HL-60 (cell line): ENCODE results near the gene TAF4.

ENCODE experiments used
- DNase-seq, 2 experiments: peaks; one replicate each; pipeline ENCODE4 v3.0.0-alpha.2; 2010 to 2020; ENCODE audit warnings: low read depth in 1 of 2, low spot score in 1 of 2
- H3K27ac ChIP-seq: fragments of 250-450 bp; sonication (Bioruptor Pico); replicated peaks from 2 replicates; pipeline ENCODE4 v1.5.1; 2020; ENCODE audit warnings: mild to moderate bottlenecking, moderate library complexity
- H3K27me3 ChIP-seq: fragments of 250-450 bp; sonication (Bioruptor Pico); 2 replicates; pipeline ENCODE4 v1.5.1; 2021; ENCODE audit warnings: mild to moderate bottlenecking, moderate library complexity; ENCODE audit not compliant: insufficient read depth, poor library complexity, severe bottlenecking
- H3K4me3 ChIP-seq: replicated peaks from 2 replicates; pipeline ENCODE4 v1.5.1; 2011; ENCODE audit warnings: mild to moderate bottlenecking, control low read depth, low read length; ENCODE audit not compliant: insufficient read depth
- CTCF ChIP-seq: IDR thresholded peaks from one replicate; pipeline ENCODE4 v1.5.1; 2011; ENCODE audit warnings: low read length, control low read depth, inconsistent platforms; ENCODE audit not compliant: insufficient read depth
- GABPA ChIP-seq: IDR thresholded peaks from 2 replicates; pipeline ENCODE4 v1.6.1; 2012; ENCODE audit warnings: low read depth
- POLR2AphosphoS5 ChIP-seq: IDR thresholded peaks from 2 replicates; pipeline ENCODE4 v1.6.1; 2012; ENCODE audit warnings: low read depth
- REST ChIP-seq: IDR thresholded peaks from 2 replicates; pipeline ENCODE4 v1.6.1; 2012; ENCODE audit warnings: low read depth; ENCODE audit not compliant: insufficient replicate concordance
- SPI1 ChIP-seq: IDR thresholded peaks from 2 replicates; pipeline ENCODE4 v1.6.1; 2012; ENCODE audit warnings: low read depth, mild to moderate bottlenecking, borderline replicate concordance

Gene TAF4

GRCh38 chr20:61965606-61966491 lies 99.8 kb downstream of the TAF4 start:
- Histone ChIP-seq H3K4me3 (no peak overlapping the region), H3K27me3 (peaks cover 16% of the 10 kb centered on the region), H3K27ac (no peak overlapping the region)
- DNase-seq: no peak
- TF ChIP-seq CTCF (no peak), POLR2AphosphoS5 (no peak), REST (no peak), SPI1 (no peak), GABPA (no peak)

- Histone ChIP-seq H3K4me3 (no peak overlapping the region), H3K27ac (no peak overlapping the region), H3K27me3 (peaks cover 16% of the 10 kb centered on the region)
- no peak for TF ChIP-seq SPI1
- no peak for TF ChIP-seq CTCF
- TF ChIP-seq POLR2AphosphoS5: no peak
- no peak for TF ChIP-seq GABPA
- TF ChIP-seq REST: no peak
- no peak for DNase-seq
These were observed 100.7 kb downstream of the TAF4 start for GRCh38 chr20:61964675-61965605.

DNA sequence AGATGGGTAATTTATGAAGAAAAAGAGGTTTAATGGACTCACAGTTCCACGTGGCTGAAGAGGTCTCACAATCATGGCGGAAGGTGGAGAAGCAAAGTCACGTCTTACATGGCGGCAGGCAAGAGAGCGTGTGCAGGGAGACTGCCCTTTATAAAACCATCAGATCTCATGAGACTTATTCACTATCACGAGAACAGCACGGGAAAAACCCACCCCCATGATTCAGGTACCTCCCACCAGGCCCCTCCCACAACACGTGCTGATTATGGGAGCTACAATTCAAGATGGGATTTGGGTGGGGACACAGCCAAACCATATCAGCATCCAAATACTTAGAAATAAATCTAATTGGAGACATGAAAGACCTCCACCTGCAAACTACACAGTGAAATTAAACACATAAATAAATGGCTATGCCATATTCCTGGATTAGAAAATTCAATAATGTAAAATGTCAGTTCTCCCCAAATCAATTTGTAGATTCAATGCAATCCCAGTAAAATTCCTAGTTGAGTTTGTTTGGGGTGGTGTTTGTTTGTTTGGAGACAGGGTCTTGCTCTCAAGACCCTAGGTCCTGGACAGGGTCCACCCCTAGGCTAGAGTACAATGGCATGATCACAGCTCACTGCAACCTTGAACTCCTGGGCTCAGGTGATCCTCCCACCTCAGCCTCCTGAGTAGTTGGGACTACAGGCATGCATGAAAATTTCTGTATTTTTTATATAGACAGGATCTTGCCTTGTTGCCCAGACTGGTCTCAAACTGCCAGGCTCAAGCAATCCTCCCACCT lies 101.6 kb downstream of the TAF4 start:
- H3K27ac ChIP-seq: no peak overlapping the region
- no peak overlapping the region for H3K4me3 ChIP-seq
- TF ChIP-seq CTCF (no peak), POLR2AphosphoS5 (no peak), GABPA (no peak), REST (no peak)
- peaks cover 16% of the 10 kb centered on the region for H3K27me3 ChIP-seq
- no peak for DNase-seq
